Measurements from ENCODE around the gene GIPC2.

GIPC2 gene

GRCh38 chr1:78153092-78153736 is 107.4 kb downstream of the GIPC2 start:
- peak; percentile 12 for DNase-seq

- DNase-seq, result no peak
These were observed 109.4 kb downstream of the GIPC2 start for GRCh38 chr1:78155121-78155520.

GRCh38 chr1:78156805-78157521 is 111.2 kb downstream of the GIPC2 start:
- DNase-seq, result peak; percentile 93

GRCh38 chr1:78165816-78166215 is 120.0 kb downstream of the GIPC2 start:
- peak; percentile 54 for DNase-seq

GRCh38 chr1:78168306-78168705 is 122.5 kb downstream of the GIPC2 start:
- no peak for DNase-seq

GRCh38 chr1:78170859-78171258 is 125.1 kb downstream of the GIPC2 start:
- no peak for DNase-seq

GRCh38 chr1:78171736-78172590 is 126.2 kb downstream of the GIPC2 start:
- DNase-seq, result peak; percentile 87

- peak; percentile 92 for DNase-seq
These were observed 130.7 kb downstream of the GIPC2 start for GRCh38 chr1:78176448-78176847.

GRCh38 chr1:78177708-78178270 is 132.0 kb downstream of the GIPC2 start:
- no peak for DNase-seq

- DNase-seq, result no peak
These were observed 133.1 kb downstream of the GIPC2 start for GRCh38 chr1:78178816-78179215.

GRCh38 chr1:78184460-78185072 is 138.8 kb downstream of the GIPC2 start:
- DNase-seq, result no peak

Measured in fibroblast of skin of right biceps (primary cell).